Body of pancreas (tissue), 4 donors: ENCODE data around the gene CTBP1. TPM values are rescaled to one million over a fixed set of nuclear protein-coding genes. Genes with fewer than 3 reads are reported as not detected.

Experiments
- ATAC-seq: fragments of 150-250 bp; one replicate; pipeline ENCODE4 v1.9.1; 2016
- DNase-seq, 4 donors: peaks; one replicate each; pipeline ENCODE4 v3.0.0-alpha.2; 2019
- H3K27ac ChIP-seq, 4 donors: fragments of 200-600 bp; sonication (generic); 1 replicate in 3 of 4; 2 replicates in 1 of 4; pipeline versions ENCODE4 v1.5.1 to v1.6.1; 2016 to 2019; ENCODE audit warnings: mild to moderate bottlenecking in 1 of 4, mixed read lengths in 1 of 4, moderate library complexity in 1 of 4
- H3K27me3 ChIP-seq, 2 donors: fragments of 200-600 bp; sonication (generic); one replicate each; pipeline ENCODE4 v1.6.0; 2016; ENCODE audit warnings: mild to moderate bottlenecking in 1 of 2
- H3K36me3 ChIP-seq, 2 donors: fragments of 200-600 bp; sonication (generic); replicated peaks in 1 of 2; 2 replicates each; pipeline ENCODE4 v1.5.1; 2016; ENCODE audit warnings: low read depth in 2 of 2; ENCODE audit not compliant: insufficient read depth in 1 of 2
- H3K4me1 ChIP-seq: fragments of 200-600 bp; sonication (generic); one replicate; pipeline ENCODE4 v1.6.0; 2016
- H3K4me3 ChIP-seq, 2 donors: fragments of 200-600 bp; sonication (generic); 1 replicate in 1 of 2; 2 replicates in 1 of 2; pipeline ENCODE4 v1.5.1; 2016 to 2019
- H3K9me3 ChIP-seq, 3 donors: fragments of 200-600 bp; sonication (generic); 1 replicate in 2 of 3; 2 replicates in 1 of 3; pipeline ENCODE4 v1.5.1; 2016
- CTCF ChIP-seq, 7 experiments: fragments of 450-650 bp in 4 of 7; fragments of 200-600 bp in 3 of 7; sonication (generic) in 3 of 7; IDR thresholded peaks; one replicate each; pipeline ENCODE4 v1.5.1; 2016 to 2019; ENCODE audit warnings: antibody characterized with exemption in 7 of 7
- POLR2A ChIP-seq, 3 donors: fragments of 450-650 bp; IDR thresholded peaks; one replicate each; pipeline ENCODE4 v1.6.1; 2016; ENCODE audit warnings: antibody characterized with exemption in 3 of 3, mild to moderate bottlenecking in 2 of 3
- WGBS, 2 donors: methylation state at CpG; one replicate each; pipeline ENCODE4 v1.1.5; 2017; 5-methylcytosine and 5-hydroxymethylcytosine counted together
- intact Hi-C: fragments of 100-400 bp; cut with DNase I; formaldehyde crosslinking; loops from one replicate; pipeline ENCODE4 v1.15.1; 2023
- total RNA-seq, 2 donors: library from RNA; depleted of rRNA; stranded (reverse); fragments of >200 nt; gene quantifications; one replicate each; pipeline ENCODE4 v1.1.0, GENCODE V29; 2016

CTBP1 gene
- total RNA-seq, 2 donors from 2014 or later, result 148 to 458 TPM

- Histone ChIP-seq H3K36me3 (no peaks in the 10 kb centered on the region), H3K27me3 (no peaks in the 10 kb centered on the region), H3K27ac (peak overlapping the region; percentile 93 to 99 (median 98)), H3K4me1 (peaks cover 53% of the 10 kb centered on the region), H3K9me3 (no peaks in the 10 kb centered on the region), H3K4me3 (peak overlapping the region; percentile 25 to 32)
- peak; percentile 77 for ATAC-seq
- WGBS, 2 donors, result 1% methylated on average over 69 of the region's 86 CpGs; no CpG with 5 or more reads in 1 of the 2 donors
- intact Hi-C loops, result no loop called here
- TF ChIP-seq POLR2A (IDR thresholded peaks at IDR 0.05) (peak; percentile 45 to 48 (median 48)), CTCF (IDR thresholded peaks at IDR 0.05) (no peak)
- DNase-seq, result peak; percentile 86 to 91 (median 90)
These were observed 309 bp upstream of the CTBP1 start for GRCh38 chr4:1249148-1249730.

DNA sequence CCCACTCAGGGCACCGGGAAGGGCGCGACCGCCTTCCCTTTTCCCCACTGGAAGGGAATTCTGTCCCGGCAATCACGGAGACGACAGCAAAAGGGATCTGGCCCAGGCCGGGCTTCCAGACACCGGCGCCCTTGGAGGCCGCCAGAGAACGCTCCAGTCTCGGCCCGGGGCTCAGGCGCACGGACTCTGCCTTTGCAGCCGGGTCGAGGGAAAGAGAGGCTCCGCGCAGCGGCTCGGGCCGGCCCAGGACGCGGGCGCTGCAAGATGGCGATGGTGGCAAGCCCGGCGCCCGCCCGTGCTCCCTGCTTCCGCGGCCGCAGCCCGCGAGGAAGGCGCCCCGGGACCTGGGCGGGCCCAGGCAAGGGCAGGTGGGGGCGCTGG, 1.1 kb downstream of the CTBP1 start:
- intact Hi-C loops, result no loop called here
- TF ChIP-seq POLR2A (IDR thresholded peaks at IDR 0.05) (no peak), CTCF (IDR thresholded peaks at IDR 0.05) (no peak)
- DNase-seq, result no peak
- H3K27ac ChIP-seq, result peak overlapping the region; percentile 96 to 99 (median 98)
- no peaks in the 10 kb centered on the region for H3K27me3 ChIP-seq
- peak overlapping the region; percentile 73 to 86 for H3K4me3 ChIP-seq
- no peaks in the 10 kb centered on the region for H3K9me3 ChIP-seq
- H3K4me1 ChIP-seq, result peaks cover 66% of the 10 kb centered on the region
- no peaks in the 10 kb centered on the region for H3K36me3 ChIP-seq
- ATAC-seq, result no peak
- 0% methylated on average over 37 of the region's 40 CpGs; no CpG with 5 or more reads in 1 of the 2 donors for WGBS, 2 donors

DNA sequence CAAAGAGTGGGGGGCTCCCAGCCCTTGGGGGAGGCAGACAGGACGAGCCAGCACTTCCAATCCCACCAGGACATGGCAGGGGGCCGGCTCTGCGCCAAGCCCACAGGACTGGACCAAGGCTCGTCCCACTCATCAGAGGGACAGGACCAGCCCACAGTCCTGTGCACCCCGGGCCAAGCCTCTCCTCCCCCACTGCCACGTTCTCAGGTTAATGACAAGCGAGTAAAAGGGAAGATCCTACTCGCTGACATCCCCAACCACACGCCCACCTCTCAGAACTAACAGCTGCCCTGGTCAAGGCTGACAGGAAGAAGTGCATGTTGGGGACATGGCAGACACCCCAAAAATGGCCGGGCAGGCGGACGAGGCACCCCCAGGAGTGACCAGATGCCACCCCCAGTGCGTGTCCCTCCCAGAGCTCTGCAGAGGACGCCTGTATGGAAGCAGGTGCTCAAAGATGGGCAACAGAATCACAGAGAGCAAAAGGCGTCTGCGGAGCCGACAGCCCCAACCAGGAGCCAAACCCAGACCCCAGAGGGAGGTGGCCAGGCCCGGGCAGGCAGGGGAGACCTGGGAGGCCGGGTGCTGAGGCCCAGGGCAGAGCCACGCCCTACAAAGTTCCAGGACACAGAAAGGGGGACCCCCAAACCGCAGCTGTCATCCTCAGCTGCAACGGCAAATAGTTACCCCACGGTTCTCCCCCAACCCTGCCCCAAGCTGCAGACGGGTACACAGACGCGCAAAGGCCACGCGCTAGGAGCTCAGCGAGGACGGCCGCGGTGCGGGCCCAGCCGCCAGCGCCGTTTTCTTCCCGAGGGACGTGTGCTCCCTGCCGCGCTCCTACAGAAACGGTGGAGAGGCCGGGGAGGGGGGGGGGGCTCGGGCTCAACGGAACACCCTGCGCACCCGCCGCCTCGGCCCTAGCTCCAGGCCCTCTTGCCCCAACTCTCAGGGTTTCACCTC, 1.7 kb downstream of the CTBP1 start:
- Histone ChIP-seq H3K36me3 (no peaks in the 10 kb centered on the region), H3K4me1 (peaks cover 73% of the 10 kb centered on the region), H3K27ac (peak overlapping the region; percentile 96 to 99 (median 98)), H3K9me3 (no peaks in the 10 kb centered on the region), H3K4me3 (peak overlapping the region; percentile 73 to 86), H3K27me3 (no peaks in the 10 kb centered on the region)
- DNase-seq, result peak in 2 of 4 donors; percentile 33 to 35
- no peak for ATAC-seq
- TF ChIP-seq POLR2A (IDR thresholded peaks at IDR 0.05) (no peak), CTCF (IDR thresholded peaks at IDR 0.05) (no peak)
- 7% methylated on average over 40 of the region's 48 CpGs; no CpG with 5 or more reads in 1 of the 2 donors for WGBS, 2 donors
- intact Hi-C loops, result no loop called here

DNA sequence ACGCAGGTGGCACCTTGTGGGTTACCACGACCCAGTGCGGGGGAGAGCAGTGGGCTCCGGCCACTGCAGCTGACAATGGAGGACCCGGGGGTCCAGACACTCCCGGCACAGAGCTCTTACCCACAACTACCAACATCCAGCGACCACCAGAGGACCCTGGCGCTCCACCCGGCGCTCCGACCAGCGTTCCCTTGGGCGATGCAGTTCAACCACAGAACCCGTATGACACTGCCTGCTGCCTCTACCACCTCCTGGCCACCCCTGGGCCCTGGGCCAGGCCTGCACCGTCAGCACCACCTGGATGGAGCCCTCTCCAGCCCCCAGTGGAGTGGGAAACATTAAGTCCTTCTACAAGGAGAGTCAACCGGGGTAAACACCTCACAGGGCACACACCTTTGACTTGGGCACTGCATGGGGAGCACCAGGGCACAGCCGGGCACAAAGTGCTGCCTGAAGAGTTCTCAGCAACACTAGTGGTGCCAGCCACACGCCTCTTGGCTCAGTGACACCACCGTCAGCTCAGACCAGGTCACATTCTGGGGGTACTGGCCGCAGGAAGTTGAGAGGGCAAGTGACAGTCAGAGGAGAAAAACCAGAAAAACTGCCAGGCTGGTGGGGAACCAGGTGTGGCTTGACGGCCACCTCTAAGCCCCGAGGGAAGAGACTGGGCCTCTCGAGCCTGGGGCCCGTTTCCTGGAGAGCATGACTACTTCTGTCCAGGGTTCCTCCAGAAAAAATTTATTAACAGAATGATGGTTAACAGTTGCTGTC, 2.6 kb downstream of the CTBP1 start:
- DNase-seq, result peak; percentile 70 to 83 (median 81)
- TF ChIP-seq CTCF (IDR thresholded peaks at IDR 0.05) (no peak), POLR2A (IDR thresholded peaks at IDR 0.05) (peak in 2 of 3 donors; percentile 40 to 60)
- intact Hi-C loops, result no loop called here
- Histone ChIP-seq H3K36me3 (no peaks in the 10 kb centered on the region), H3K4me3 (peak overlapping the region in 1 of 2 donors; percentile 9), H3K27me3 (no peaks in the 10 kb centered on the region), H3K4me1 (peaks cover 78% of the 10 kb centered on the region), H3K9me3 (no peaks in the 10 kb centered on the region), H3K27ac (peak overlapping the region; percentile 96 to 99 (median 98))
- WGBS, 2 donors, result 18 to 40% methylated on average over 5 to 24 of the region's 24 CpGs
- peak; percentile 4 for ATAC-seq
